Measurements from ENCODE around the gene RABAC1.
A peak's percentile ranks its signal among the peaks of the same experiment; 100 is the strongest.
"Not testable (repeated sequence)": the region's sequence is repeated elsewhere in the genome, so short reads cannot be mapped to it uniquely, and the experiment has no call there.

The RABAC1 gene

GRCh38 chr19:41945135-41945766 lies 13.9 kb downstream of the RABAC1 start:
- peak; percentile 93 for DNase-seq (ENCODE audit: low spot score)

- DNase-seq (ENCODE audit: low spot score): peak; percentile 79
Measured at GRCh38 chr19:41944336-41944735, 14.8 kb downstream of the RABAC1 start.

GRCh38 chr19:41941410-41942202 lies 17.5 kb downstream of the RABAC1 start:
- DNase-seq (ENCODE audit: low spot score): no peak

GRCh38 chr19:41940731-41941409 lies 18.3 kb downstream of the RABAC1 start:
- DNase-seq (ENCODE audit: low spot score): no peak

- DNase-seq (ENCODE audit: low spot score): no peak
Measured at GRCh38 chr19:41939861-41940730, 19.0 kb downstream of the RABAC1 start.

- DNase-seq (ENCODE audit: low spot score): not testable (repeated sequence)
Measured at GRCh38 chr19:41939209-41939608, 19.9 kb downstream of the RABAC1 start.

- DNase-seq (ENCODE audit: low spot score): no peak
Measured at GRCh38 chr19:41937525-41938468, 21.3 kb downstream of the RABAC1 start.

GRCh38 chr19:41936961-41937360 lies 22.2 kb downstream of the RABAC1 start:
- DNase-seq (ENCODE audit: low spot score): no peak

GRCh38 chr19:41936416-41936850 lies 22.7 kb downstream of the RABAC1 start:
- DNase-seq (ENCODE audit: low spot score): no peak

GRCh38 chr19:41935760-41936415 lies 23.2 kb downstream of the RABAC1 start:
- no peak for DNase-seq (ENCODE audit: low spot score)

- peak; percentile 84 for DNase-seq (ENCODE audit: low spot score)
Measured at GRCh38 chr19:41934849-41935374, 24.2 kb downstream of the RABAC1 start.

GRCh38 chr19:41933693-41934426 lies 25.3 kb downstream of the RABAC1 start:
- DNase-seq (ENCODE audit: low spot score): no peak

- no peak for DNase-seq (ENCODE audit: low spot score)
Measured at GRCh38 chr19:41932720-41933332, 26.3 kb downstream of the RABAC1 start.

GRCh38 chr19:41932259-41932719 lies 26.8 kb downstream of the RABAC1 start:
- no peak for DNase-seq (ENCODE audit: low spot score)

GRCh38 chr19:41930926-41931592 lies 28.1 kb downstream of the RABAC1 start:
- DNase-seq (ENCODE audit: low spot score): peak; percentile 70

- DNase-seq (ENCODE audit: low spot score): no peak
Measured at GRCh38 chr19:41930322-41930722, 28.8 kb downstream of the RABAC1 start.

- DNase-seq (ENCODE audit: low spot score): no peak
Measured at GRCh38 chr19:41929536-41930071, 29.5 kb downstream of the RABAC1 start.
